SH-SY5Y (cell line): ENCODE results near the gene CXCL5.

Experiments
- GATA2 ChIP-seq: IDR thresholded peaks from 2 replicates; pipeline ENCODE4 v1.6.1; 2011; ENCODE audit warnings: mild to moderate bottlenecking, low read depth, low read length
- GATA3 ChIP-seq: IDR thresholded peaks from 2 replicates; pipeline ENCODE4 v1.6.1; 2011; ENCODE audit warnings: low read depth, mild to moderate bottlenecking, low read length, moderate library complexity

DNA sequence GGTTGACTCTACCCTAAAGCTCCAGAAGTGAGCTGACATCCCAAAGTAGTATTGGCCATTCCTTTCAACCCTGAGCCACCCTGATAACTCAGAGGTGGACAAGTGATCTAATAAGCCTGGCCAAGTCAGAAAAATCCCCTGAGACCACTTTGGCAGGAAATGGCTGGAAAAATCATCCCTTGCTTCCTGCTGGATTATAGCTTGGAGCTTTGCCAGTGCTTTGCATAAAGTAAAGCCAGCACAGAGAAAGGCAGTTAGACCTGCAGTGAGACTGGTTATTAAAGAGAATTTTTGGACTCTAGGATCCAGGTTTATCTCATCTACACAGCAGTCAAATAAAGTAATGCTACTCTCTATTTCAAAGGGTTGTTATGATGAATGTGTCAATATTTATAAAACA lies 33.6 kb upstream of the CXCL5 start:
- no peak for TF ChIP-seq GATA2
- TF ChIP-seq GATA3: no peak
